ENCODE results near the gene GRM3. TPM values are rescaled to one million over a fixed set of nuclear protein-coding genes. Genes with fewer than 3 reads are reported as not detected.

Gene GRM3
- total RNA-seq, 1 donor from 2014 or later: not detected

DNA sequence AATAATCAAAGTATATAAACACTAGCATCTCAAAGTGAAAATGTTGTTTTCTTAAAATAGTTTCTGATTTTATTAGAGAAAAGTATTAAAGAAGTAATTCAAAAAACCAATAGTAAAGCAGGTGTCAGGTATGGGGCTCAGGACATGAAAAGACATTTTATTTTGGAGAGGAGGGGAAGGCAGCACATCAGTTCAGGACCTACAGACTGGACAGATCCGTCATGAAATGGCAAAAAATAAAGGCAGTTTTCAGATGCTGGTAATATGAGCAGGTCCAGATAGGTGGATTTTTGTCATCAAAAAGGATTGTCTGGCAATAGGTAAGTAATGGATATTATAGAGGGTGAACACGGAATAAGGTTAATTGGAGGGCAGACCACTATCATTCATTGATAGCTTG, 49.0 kb downstream of the GRM3 start:
- no peak for DNase-seq (ENCODE audit: low read depth)

- no peak for DNase-seq (ENCODE audit: low read depth)
Measured at GRCh38 chr7:86706406-86706805, 62.7 kb downstream of the GRM3 start.

- DNase-seq (ENCODE audit: low read depth): no peak
Measured at GRCh38 chr7:86708031-86708680, 64.4 kb downstream of the GRM3 start.

- no peak for DNase-seq (ENCODE audit: low read depth)
Measured at GRCh38 chr7:86720306-86720705, 76.6 kb downstream of the GRM3 start.

- no peak for DNase-seq (ENCODE audit: low read depth)
Measured at GRCh38 chr7:86733783-86734182, 90.1 kb downstream of the GRM3 start.

DNA sequence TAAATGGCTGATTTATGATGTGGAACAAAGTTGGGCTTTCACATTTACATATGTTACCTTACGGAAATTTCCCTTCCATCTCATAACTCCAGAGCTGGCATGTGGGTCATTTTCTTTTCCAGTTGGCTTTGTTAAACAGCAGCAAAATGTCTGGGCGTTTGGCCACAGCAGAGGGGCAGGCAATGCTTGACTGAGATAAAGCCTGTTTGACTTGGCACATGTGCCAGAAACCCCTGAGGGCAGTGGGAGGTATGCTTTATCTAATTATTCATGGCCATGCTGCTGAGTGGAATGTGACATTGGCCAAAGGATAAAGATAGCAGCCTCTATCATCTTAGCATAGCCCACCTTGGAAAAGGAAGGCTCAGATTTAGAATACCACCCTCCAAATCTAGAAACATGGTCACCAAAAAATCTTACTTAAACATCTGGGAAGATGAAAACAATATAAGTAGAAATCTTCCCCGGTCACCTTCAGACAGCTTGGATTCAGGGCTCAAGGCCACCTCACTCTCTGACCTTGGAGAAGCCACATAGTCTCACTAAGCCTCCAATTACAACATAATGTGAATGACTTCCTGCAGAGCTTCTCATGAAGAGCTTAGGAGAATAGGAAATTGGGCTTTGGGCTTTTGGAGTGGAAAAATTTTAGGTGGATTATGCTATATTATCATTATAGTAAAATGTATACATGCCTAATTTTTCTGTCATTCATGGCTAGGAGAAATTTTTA, 101.5 kb downstream of the GRM3 start:
- no peak for DNase-seq (ENCODE audit: low read depth)

GRCh38 chr7:86747698-86748097, 104.0 kb downstream of the GRM3 start:
- peak; percentile 60 for DNase-seq (ENCODE audit: low read depth)

GRCh38 chr7:86748201-86748600, 104.5 kb downstream of the GRM3 start:
- DNase-seq (ENCODE audit: low read depth): no peak

DNA sequence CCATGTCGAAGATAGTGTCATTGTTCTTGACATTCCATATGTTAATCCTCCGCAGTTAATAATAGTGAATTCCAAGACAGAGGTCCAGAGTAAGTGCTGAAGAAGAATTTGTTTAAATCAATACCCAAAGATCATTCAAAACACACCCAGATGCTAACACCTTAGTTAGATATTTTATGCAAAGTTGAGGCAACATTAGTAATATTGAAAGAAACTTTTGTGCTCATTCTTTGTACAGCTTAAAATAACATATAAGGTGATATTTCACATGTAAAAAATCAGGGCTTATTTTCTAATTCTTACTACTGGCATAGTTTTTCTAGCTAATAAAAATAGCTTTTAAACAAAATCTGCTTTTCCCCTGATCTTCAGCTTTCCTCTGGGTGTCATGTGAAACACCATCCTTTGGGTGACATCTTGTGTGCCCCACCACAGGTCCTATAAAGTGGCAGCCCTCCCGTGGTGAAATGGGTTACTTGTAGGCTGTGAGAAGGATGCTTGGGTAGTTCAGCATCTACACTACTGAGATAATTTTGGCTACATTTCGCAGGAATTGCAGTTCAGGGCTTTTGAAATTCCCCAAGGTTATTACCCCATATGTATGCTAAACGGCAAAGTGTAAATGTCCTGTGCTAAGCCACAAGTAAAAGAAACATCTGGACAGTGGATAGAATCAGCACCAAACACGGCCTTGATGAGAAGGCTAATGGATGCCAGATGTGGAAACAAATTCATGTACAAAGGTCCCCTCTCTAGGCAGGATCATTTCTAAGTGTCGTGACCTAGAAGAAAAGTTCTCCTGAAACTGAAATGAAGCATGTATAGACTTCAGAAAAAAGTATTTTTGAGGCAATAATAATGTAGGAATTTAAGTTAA, 105.4 kb downstream of the GRM3 start:
- no peak for DNase-seq (ENCODE audit: low read depth)

- DNase-seq (ENCODE audit: low read depth): no peak
Measured at GRCh38 chr7:86749741-86750665, 106.3 kb downstream of the GRM3 start.

- no peak for DNase-seq (ENCODE audit: low read depth)
Measured at GRCh38 chr7:86760236-86760635, 116.5 kb downstream of the GRM3 start.

- DNase-seq (ENCODE audit: low read depth): no peak
Measured at GRCh38 chr7:86762129-86762528, 118.4 kb downstream of the GRM3 start.

DNA sequence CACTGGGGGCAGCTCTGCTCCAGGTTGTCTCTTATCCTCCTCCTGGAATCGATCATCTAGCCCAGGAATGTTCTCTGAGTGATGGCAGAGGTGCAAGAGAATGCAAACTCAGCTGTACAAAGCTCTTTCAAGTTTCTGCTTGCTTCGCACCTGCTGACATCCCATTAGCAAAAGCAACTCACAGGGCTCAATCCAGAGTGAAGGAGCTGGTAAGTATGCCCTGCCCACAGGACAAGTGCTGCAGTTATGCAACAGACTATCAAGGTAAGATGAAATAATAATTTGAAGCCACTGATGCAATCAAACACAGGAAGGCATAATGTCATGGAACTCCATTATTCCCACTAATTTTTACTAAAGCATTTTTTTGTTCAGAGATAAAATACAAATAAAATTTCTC, 122.2 kb downstream of the GRM3 start:
- no peak for DNase-seq (ENCODE audit: low read depth)

DNA sequence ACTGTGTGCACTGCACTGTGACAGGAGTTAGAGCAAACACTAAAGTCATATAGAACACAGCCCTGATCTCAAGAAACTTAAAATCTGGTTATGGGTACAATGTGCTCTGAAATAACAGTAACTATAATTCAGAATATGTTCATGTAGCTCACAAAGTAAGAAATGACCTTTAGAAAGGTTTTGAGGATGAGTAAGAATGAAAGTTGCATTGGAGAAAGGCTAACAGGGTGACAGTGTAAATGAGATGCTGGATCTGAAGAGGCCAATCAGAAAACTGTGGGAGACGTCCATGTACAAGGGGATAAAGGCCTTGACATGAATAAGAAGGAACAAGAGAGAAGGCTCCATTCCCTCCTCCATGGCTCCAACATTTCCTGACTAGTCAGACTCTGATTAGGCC, 124.7 kb downstream of the GRM3 start:
- DNase-seq (ENCODE audit: low read depth): no peak

GRCh38 chr7:86768967-86769760, 125.5 kb downstream of the GRM3 start:
- no peak for DNase-seq (ENCODE audit: low read depth)

GRCh38 chr7:86773309-86773708, 129.6 kb downstream of the GRM3 start:
- DNase-seq (ENCODE audit: low read depth): no peak

DNA sequence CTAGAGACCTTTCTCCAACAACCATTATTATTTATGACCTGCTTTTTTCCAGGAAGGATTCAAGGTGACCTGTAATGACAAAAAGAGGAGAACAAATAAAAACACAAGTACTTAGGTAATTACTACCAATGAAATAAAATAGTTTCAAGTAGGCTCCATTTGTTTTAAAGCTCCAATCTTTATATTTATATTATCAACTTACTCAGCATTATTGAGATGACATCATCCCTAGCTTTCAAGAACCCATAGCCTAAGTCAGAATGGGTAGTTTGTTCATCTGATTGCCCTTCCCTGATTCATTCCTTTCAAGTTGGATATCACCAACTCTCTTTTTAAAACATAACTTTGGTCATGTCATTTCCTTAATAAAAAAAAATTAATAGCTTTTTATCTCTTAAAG, 131.5 kb downstream of the GRM3 start:
- no peak for DNase-seq (ENCODE audit: low read depth)

GRCh38 chr7:86776136-86776535, 132.4 kb downstream of the GRM3 start:
- no peak for DNase-seq (ENCODE audit: low read depth)

GRCh38 chr7:86778271-86778670, 134.6 kb downstream of the GRM3 start:
- no peak for DNase-seq (ENCODE audit: low read depth)

- no peak for DNase-seq (ENCODE audit: low read depth)
Measured at GRCh38 chr7:86784765-86785164, 141.1 kb downstream of the GRM3 start.

DNA sequence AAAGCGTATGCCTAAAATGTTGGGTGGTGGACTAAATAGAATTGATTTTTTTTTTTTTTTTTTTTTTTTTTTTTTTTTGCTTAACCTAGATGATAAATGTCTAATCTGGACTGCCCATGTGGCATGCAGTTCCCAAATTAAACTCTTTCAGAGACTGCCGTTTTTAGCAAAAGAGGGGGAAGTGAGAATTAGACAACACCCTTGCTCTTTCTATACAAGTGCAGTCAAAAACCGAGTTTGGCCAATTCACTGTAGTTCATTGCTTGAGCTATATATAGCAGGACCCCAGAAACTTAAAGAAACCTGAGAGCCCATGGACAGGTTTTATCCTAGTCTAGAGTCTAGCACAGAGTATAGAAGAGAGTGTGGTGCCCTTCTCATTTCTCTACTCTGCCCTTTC, 141.9 kb downstream of the GRM3 start:
- no peak for DNase-seq (ENCODE audit: low read depth)

Measured in renal cortical epithelial cell (primary cell).